ENCODE results near the gene GRIN2A.

GRIN2A gene

GRCh38 chr16:9911231-9911630 is 271.0 kb downstream of the GRIN2A start (continued):
- TF ChIP-seq ZC3H10 (CRISPR knock-in tag; IDR thresholded peaks at IDR 0.05) (no peak), TCF4 (CRISPR knock-in tag; IDR thresholded peaks at IDR 0.05; ENCODE audit: borderline replicate concordance) (no peak), OSR1 (CRISPR knock-in tag; IDR thresholded peaks at IDR 0.05) (no peak), ESRRG (CRISPR knock-in tag; IDR thresholded peaks at IDR 0.05) (no peak), ZNF565 (CRISPR knock-in tag; conservative IDR thresholded peaks at IDR 0.05; ENCODE audit: low read depth) (no peak)

GRCh38 chr16:9909072-9909825 is 273.0 kb downstream of the GRIN2A start:
- no peak for ATAC-seq
- TF ChIP-seq TOX (CRISPR knock-in tag; IDR thresholded peaks at IDR 0.05; ENCODE audit: borderline replicate concordance) (no peak), OSR1 (CRISPR knock-in tag; IDR thresholded peaks at IDR 0.05) (no peak)

- no peak for ATAC-seq
These were observed 273.6 kb downstream of the GRIN2A start for GRCh38 chr16:9908613-9909012.

GRCh38 chr16:9907752-9908151 is 274.5 kb downstream of the GRIN2A start:
- no peak for ATAC-seq

More at GRCh38 chr16:9908613-9909012, 273.6 kb downstream of the GRIN2A start:
- TF ChIP-seq ZC3H10 (CRISPR knock-in tag; IDR thresholded peaks at IDR 0.05) (no peak), ISL1 (CRISPR knock-in tag; IDR thresholded peaks at IDR 0.05) (no peak), ZFP3 (CRISPR knock-in tag; IDR thresholded peaks at IDR 0.05) (no peak)

More at GRCh38 chr16:9907752-9908151, 274.5 kb downstream of the GRIN2A start:
- TF ChIP-seq ZFP30 (CRISPR knock-in tag; IDR thresholded peaks at IDR 0.05) (no peak), ZNF565 (CRISPR knock-in tag; conservative IDR thresholded peaks at IDR 0.05; ENCODE audit: low read depth) (no peak), GLIS3 (CRISPR knock-in tag; IDR thresholded peaks at IDR 0.05) (no peak), ISL1 (CRISPR knock-in tag; IDR thresholded peaks at IDR 0.05) (no peak), SNAI2 (CRISPR knock-in tag; IDR thresholded peaks at IDR 0.05) (no peak), CSRNP3 (CRISPR knock-in tag; IDR thresholded peaks at IDR 0.05) (no peak), OSR1 (CRISPR knock-in tag; IDR thresholded peaks at IDR 0.05) (no peak), ESRRG (CRISPR knock-in tag; IDR thresholded peaks at IDR 0.05) (no peak), CREB5 (CRISPR knock-in tag; IDR thresholded peaks at IDR 0.05; ENCODE audit: low read depth) (no peak), CSDC2 (CRISPR knock-in tag; IDR thresholded peaks at IDR 0.05) (no peak), RARB (CRISPR knock-in tag; IDR thresholded peaks at IDR 0.05) (no peak), TCF4 (CRISPR knock-in tag; IDR thresholded peaks at IDR 0.05; ENCODE audit: borderline replicate concordance) (no peak), TOX (CRISPR knock-in tag; IDR thresholded peaks at IDR 0.05; ENCODE audit: borderline replicate concordance) (no peak), ZFP3 (CRISPR knock-in tag; IDR thresholded peaks at IDR 0.05) (no peak), ZNF70 (CRISPR knock-in tag; IDR thresholded peaks at IDR 0.05) (no peak), ARNTL (CRISPR knock-in tag; IDR thresholded peaks at IDR 0.05; ENCODE audit: borderline replicate concordance, low read depth) (no peak), BACH2 (CRISPR knock-in tag; IDR thresholded peaks at IDR 0.05; ENCODE audit: borderline replicate concordance) (no peak), TSHZ2 (CRISPR knock-in tag; IDR thresholded peaks at IDR 0.05) (no peak), PATZ1 (CRISPR knock-in tag; IDR thresholded peaks at IDR 0.05; ENCODE audit: borderline replicate concordance) (no peak)

Measured in SK-N-SH treated with all-trans-retinoic acid at 6 μM for 48 hours (cell line).